ENCODE results near the gene LRRC3C. TPM values are rescaled to one million over a fixed set of nuclear protein-coding genes. Genes with fewer than 3 reads are reported as not detected.

Gene LRRC3C
- polyA plus RNA-seq, 3 donors = not detected

DNA sequence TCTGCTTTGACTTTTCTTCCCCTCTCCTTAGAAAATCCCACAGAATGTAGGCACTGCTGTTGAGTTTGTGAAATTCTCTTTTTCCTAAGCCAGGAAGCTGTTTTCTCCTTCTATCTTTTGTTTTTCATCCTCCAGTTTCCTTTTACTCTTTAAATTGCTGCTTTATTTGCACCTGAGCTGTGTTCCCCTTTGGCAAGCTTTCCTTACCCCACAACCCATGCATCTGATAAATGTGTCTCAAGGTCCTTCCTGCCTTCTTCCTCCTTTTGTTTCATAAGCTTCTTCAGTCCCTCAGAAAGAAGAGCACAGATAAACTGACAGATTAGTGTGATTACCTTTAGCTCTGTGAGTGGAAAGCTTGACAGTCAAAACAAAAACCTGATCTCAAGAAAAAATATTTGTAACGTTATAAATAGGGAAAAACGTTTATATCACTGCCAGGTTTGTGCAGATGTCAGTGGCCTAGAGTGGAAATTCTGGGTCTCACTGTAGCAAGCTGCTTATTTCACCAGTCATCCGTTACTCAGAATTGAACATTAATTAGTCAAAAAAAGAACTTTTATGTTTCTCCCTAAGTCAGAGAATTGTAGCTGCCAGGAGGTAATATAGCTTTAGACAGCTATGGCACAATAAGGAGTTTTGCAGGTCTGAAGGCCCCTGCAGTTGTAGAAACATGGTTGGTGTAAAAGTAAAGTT is 32.7 kb upstream of the LRRC3C start:
- TF ChIP-seq, protein P1, sequence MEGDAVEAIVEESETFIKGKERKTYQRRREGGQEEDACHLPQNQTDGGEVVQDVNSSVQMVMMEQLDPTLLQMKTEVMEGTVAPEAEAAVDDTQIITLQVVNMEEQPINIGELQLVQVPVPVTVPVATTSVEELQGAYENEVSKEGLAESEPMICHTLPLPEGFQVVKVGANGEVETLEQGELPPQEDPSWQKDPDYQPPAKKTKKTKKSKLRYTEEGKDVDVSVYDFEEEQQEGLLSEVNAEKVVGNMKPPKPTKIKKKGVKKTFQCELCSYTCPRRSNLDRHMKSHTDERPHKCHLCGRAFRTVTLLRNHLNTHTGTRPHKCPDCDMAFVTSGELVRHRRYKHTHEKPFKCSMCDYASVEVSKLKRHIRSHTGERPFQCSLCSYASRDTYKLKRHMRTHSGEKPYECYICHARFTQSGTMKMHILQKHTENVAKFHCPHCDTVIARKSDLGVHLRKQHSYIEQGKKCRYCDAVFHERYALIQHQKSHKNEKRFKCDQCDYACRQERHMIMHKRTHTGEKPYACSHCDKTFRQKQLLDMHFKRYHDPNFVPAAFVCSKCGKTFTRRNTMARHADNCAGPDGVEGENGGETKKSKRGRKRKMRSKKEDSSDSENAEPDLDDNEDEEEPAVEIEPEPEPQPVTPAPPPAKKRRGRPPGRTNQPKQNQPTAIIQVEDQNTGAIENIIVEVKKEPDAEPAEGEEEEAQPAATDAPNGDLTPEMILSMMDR (IDR thresholded peaks at IDR 0.05) = no peak
- H2AFZ ChIP-seq (ENCODE audit: insufficient read depth, low read depth, low read length, poor library complexity, severe bottlenecking) = no peak overlapping the region
- no peak overlapping the region for H3K4me3 ChIP-seq (replicated peaks in 1 of 3; ENCODE audit: low read depth in 2 of 3, low read length in 3 of 3)
- H3K4me3 Mint-ChIP-seq = no peak overlapping the region
- no peak overlapping the region for H3K9ac ChIP-seq (ENCODE audit: insufficient read depth, low read length, poor library complexity, severe bottlenecking)
- no peaks in the 10 kb centered on the region for H3K9me3 ChIP-seq (replicated peaks in 1 of 2; ENCODE audit: control insufficient read depth in 1 of 2, insufficient read depth in 1 of 2, low read length in 2 of 2)
- no peaks in the 10 kb centered on the region for H3K36me3 Mint-ChIP-seq
- H3K36me3 ChIP-seq (replicated peaks in 1 of 2; ENCODE audit: control insufficient read depth in 1 of 2, insufficient read depth in 2 of 2, low read length in 2 of 2) = no peaks in the 10 kb centered on the region
- no peak overlapping the region for H3K27ac ChIP-seq (ENCODE audit: low read depth in 1 of 2, low read length in 2 of 2)
- peaks cover 0 to 2% of the 10 kb centered on the region in 2 donors for H3K27me3 ChIP-seq (ENCODE audit: control insufficient read depth in 2 of 2, insufficient read depth in 2 of 2, low read length in 2 of 2)
- peaks cover 5 to 11% (median 6%) of the 10 kb centered on the region in 3 donors for H3K27me3 Mint-ChIP-seq (ENCODE audit: low read depth in 3 of 3)
- H3K27ac Mint-ChIP-seq = no peak overlapping the region
- peaks cover 6% of the 10 kb centered on the region for H3K4me1 Mint-ChIP-seq
- no peak for DNase-seq
- H3K79me2 ChIP-seq (ENCODE audit: insufficient read depth, low read length) = no peaks in the 10 kb centered on the region
- H3K9me3 Mint-ChIP-seq = peaks cover 0 to 7% (median 0%) of the 10 kb centered on the region in 7 donors
- H4K20me1 ChIP-seq (ENCODE audit: insufficient read depth, low read length) = no peaks in the 10 kb centered on the region
- peaks cover 0 to 7% of the 10 kb centered on the region in 2 donors for H3K4me1 ChIP-seq (ENCODE audit: control insufficient read depth in 1 of 2, insufficient read depth in 2 of 2, low read length in 2 of 2)
- no peak overlapping the region for H3K4me2 ChIP-seq (replicated peaks; ENCODE audit: extremely low read depth, low read length, poor library complexity, severe bottlenecking)
- WGBS (ENCODE audit: insufficient coverage) = no CpG with 5 or more reads among the region's 3 CpGs
- intact Hi-C loops (cut with micrococcal nuclease) = no loop called here

- H2AFZ ChIP-seq (ENCODE audit: insufficient read depth, low read depth, low read length, poor library complexity, severe bottlenecking) = no peak overlapping the region
- no peaks in the 10 kb centered on the region for H3K4me1 ChIP-seq (ENCODE audit: control insufficient read depth in 1 of 2, insufficient read depth in 2 of 2, low read length in 2 of 2)
- H3K36me3 Mint-ChIP-seq = no peaks in the 10 kb centered on the region
- H3K27ac ChIP-seq (ENCODE audit: low read depth in 1 of 2, low read length in 2 of 2) = no peak overlapping the region
- H3K36me3 ChIP-seq (replicated peaks in 1 of 2; ENCODE audit: control insufficient read depth in 1 of 2, insufficient read depth in 2 of 2, low read length in 2 of 2) = no peaks in the 10 kb centered on the region
- H3K4me3 ChIP-seq (replicated peaks in 1 of 3; ENCODE audit: low read depth in 2 of 3, low read length in 3 of 3) = no peak overlapping the region
- no peak for DNase-seq
- H3K27me3 Mint-ChIP-seq (ENCODE audit: low read depth in 3 of 3) = peaks cover 1 to 10% (median 3%) of the 10 kb centered on the region in 3 donors
- H3K79me2 ChIP-seq (ENCODE audit: insufficient read depth, low read length) = no peaks in the 10 kb centered on the region
- no peaks in the 10 kb centered on the region for H4K20me1 ChIP-seq (ENCODE audit: insufficient read depth, low read length)
- 100% methylated on average over 2 of the region's 4 CpGs for WGBS (ENCODE audit: insufficient coverage)
- intact Hi-C loops (cut with micrococcal nuclease) = no loop called here
- no peaks in the 10 kb centered on the region for H3K27me3 ChIP-seq (ENCODE audit: control insufficient read depth in 2 of 2, insufficient read depth in 2 of 2, low read length in 2 of 2)
- peaks cover 3% of the 10 kb centered on the region for H3K4me1 Mint-ChIP-seq
- H3K9me3 Mint-ChIP-seq = peaks cover 0 to 2% (median 0%) of the 10 kb centered on the region in 7 donors
- H3K4me3 Mint-ChIP-seq = no peak overlapping the region
- no peak overlapping the region for H3K27ac Mint-ChIP-seq
- TF ChIP-seq, protein P1 (IDR thresholded peaks at IDR 0.05) = no peak
- H3K4me2 ChIP-seq (replicated peaks; ENCODE audit: extremely low read depth, low read length, poor library complexity, severe bottlenecking) = no peak overlapping the region
- H3K9ac ChIP-seq (ENCODE audit: insufficient read depth, low read length, poor library complexity, severe bottlenecking) = no peak overlapping the region
- no peaks in the 10 kb centered on the region for H3K9me3 ChIP-seq (replicated peaks in 1 of 2; ENCODE audit: control insufficient read depth in 1 of 2, insufficient read depth in 1 of 2, low read length in 2 of 2)
Measured at GRCh38 chr17:39898088-39898487, 29.4 kb upstream of the LRRC3C start.
